ENCODE measurements around the gene ARMC3.

The ARMC3 gene

DNA sequence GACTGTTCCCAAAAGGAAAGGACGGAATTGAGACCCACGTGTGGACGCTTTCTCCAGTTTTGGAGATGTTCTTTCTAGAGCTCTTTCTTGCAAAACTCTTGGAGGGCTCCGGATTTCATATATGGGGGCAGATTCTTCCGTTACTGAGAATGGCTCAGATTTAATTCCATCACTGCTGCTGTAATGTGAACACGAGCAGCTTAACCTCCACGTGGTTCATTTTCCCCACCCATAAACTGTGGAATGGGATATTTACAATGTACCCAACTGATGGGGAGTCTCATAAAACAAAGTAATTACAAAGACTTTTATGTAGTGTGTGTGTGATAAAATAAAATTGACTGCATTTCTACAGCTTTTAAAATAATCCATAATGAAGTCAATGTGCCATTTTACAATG, 152.4 kb downstream of the ARMC3 start:
- DNase-seq: no peak

- DNase-seq: no peak
These were observed 153.4 kb downstream of the ARMC3 start for GRCh38 chr10:23081221-23081750.

DNA sequence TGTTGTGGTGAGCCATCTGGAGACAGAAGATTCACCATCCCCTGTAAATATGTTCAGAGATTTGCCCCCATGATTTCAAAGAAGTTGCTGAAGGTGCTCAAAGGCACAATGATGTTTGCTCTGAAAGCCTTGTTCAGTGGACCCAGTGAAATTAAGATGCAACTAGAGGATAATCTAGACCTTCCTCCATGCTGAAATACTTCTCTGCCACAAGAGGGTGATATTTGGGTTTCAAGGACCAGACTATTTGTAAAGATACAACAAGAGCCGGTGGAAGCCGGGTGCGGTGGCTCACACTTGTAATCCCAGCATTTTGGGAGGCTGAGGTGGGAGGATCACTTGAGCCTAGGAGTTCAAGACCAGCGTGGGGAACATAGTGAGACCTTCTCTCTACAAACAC, 154.0 kb downstream of the ARMC3 start:
- no peak for DNase-seq
